HepG2 (cell line): Measurements from ENCODE around the gene PDLIM5. TPM values are rescaled to one million over a fixed set of nuclear protein-coding genes. Genes with fewer than 3 reads are reported as not detected.

Experiments
- ATF1 ChIP-seq: IDR thresholded peaks from 2 replicates; pipeline ENCODE4 v1.6.1; 2016; ENCODE audit warnings: mild to moderate bottlenecking, control low read depth
- DNMT1 ChIP-seq: sonication (generic); formaldehyde crosslinking; IDR thresholded peaks from 2 replicates; pipeline ENCODE4 v1.5.1; 2020; ENCODE audit warnings: mild to moderate bottlenecking, missing genetic modification reagents
- HDAC2 ChIP-seq: sonication (generic); formaldehyde crosslinking; IDR thresholded peaks from 2 replicates; pipeline ENCODE4 v1.4.0; 2020; ENCODE audit warnings: missing genetic modification reagents
- HNF4G ChIP-seq, 2 experiments: sonication (generic) in 1 of 2; formaldehyde crosslinking in 1 of 2; IDR thresholded peaks; 2 replicates each; pipeline versions ENCODE4 v1.4.0 to v1.6.1; 2011 to 2020; ENCODE audit warnings: borderline replicate concordance in 2 of 2, low read depth in 2 of 2, mild to moderate bottlenecking in 2 of 2, low read length in 1 of 2, missing genetic modification reagents in 1 of 2, moderate library complexity in 1 of 2
- HNRNPLL ChIP-seq: fragments of 200-400 bp; formaldehyde crosslinking; IDR thresholded peaks from 2 replicates; pipeline ENCODE4 v1.6.1; 2017; ENCODE audit warnings: mild to moderate bottlenecking, low read depth, low read length; ENCODE audit not compliant: poor library complexity, severe bottlenecking
- HOXA9 ChIP-seq: sonication (generic); formaldehyde crosslinking; IDR thresholded peaks from 2 replicates; pipeline ENCODE4 v1.8.1; 2022; ENCODE audit warnings: missing genetic modification reagents, mild to moderate bottlenecking, moderate library complexity, borderline replicate concordance
- JUND ChIP-seq: sonication (generic); formaldehyde crosslinking; IDR thresholded peaks from 2 replicates; pipeline ENCODE4 v1.8.0; 2022; ENCODE audit warnings: mild to moderate bottlenecking, missing genetic modification reagents
- NAIF1 ChIP-seq: sonication (generic); formaldehyde crosslinking; IDR thresholded peaks from 2 replicates; pipeline ENCODE4 v1.5.0; 2020; ENCODE audit warnings: mild to moderate bottlenecking, missing genetic modification reagents, borderline replicate concordance
- NFKBIZ ChIP-seq: IDR thresholded peaks from 2 replicates; pipeline ENCODE4 v1.6.1; 2018; ENCODE audit warnings: missing genetic modification reagents, missing compliant biosample characterization
- NFYB ChIP-seq: sonication (generic); formaldehyde crosslinking; IDR thresholded peaks from 2 replicates; pipeline ENCODE4 v1.4.0; 2020; ENCODE audit warnings: missing genetic modification reagents
- PHF8 ChIP-seq: sonication (generic); formaldehyde crosslinking; IDR thresholded peaks from 2 replicates; pipeline ENCODE4 v1.5.0; 2020; ENCODE audit warnings: missing genetic modification reagents
- PPARG ChIP-seq: conservative IDR thresholded peaks from 2 replicates; pipeline ENCODE4 v1.6.1; 2016; ENCODE audit warnings: missing biosample characterization, missing genetic modification reagents
- SETDB1 ChIP-seq: sonication (generic); formaldehyde crosslinking; IDR thresholded peaks from 2 replicates; pipeline ENCODE4 v1.5.1; 2020; ENCODE audit warnings: missing genetic modification reagents, mild to moderate bottlenecking, borderline replicate concordance
- SIN3A ChIP-seq: IDR thresholded peaks from 2 replicates; pipeline ENCODE4 v1.6.1; 2011; ENCODE audit warnings: low read depth, mild to moderate bottlenecking, control low read depth, low read length, borderline replicate concordance
- SSRP1 ChIP-seq: IDR thresholded peaks from 2 replicates; pipeline ENCODE4 v1.6.1; 2016; ENCODE audit warnings: control low read depth
- STAT5B ChIP-seq: sonication (generic); formaldehyde crosslinking; IDR thresholded peaks from 2 replicates; pipeline ENCODE4 v1.4.0; 2020; ENCODE audit warnings: missing genetic modification reagents
- TFE3 ChIP-seq: IDR thresholded peaks from 2 replicates; pipeline ENCODE4 v1.6.1; 2016
- ZBTB4 ChIP-seq: sonication (generic); formaldehyde crosslinking; IDR thresholded peaks from 2 replicates; pipeline ENCODE4 v1.4.0; 2020; ENCODE audit warnings: missing genetic modification reagents, mild to moderate bottlenecking, borderline replicate concordance
- ZEB1 ChIP-seq: IDR thresholded peaks from 2 replicates; pipeline ENCODE4 v1.6.1; 2012; ENCODE audit warnings: mild to moderate bottlenecking, low read depth, inconsistent platforms; ENCODE audit not compliant: insufficient replicate concordance
- ZFAT ChIP-seq: sonication (generic); formaldehyde crosslinking; conservative IDR thresholded peaks from 2 replicates; pipeline ENCODE4 v1.8.1; 2023; ENCODE audit warnings: missing genetic modification reagents, inconsistent platforms
- ZMYM3 ChIP-seq: sonication (generic); formaldehyde crosslinking; IDR thresholded peaks from 2 replicates; pipeline ENCODE4 v1.5.1; 2020; ENCODE audit warnings: mild to moderate bottlenecking, missing genetic modification reagents
- ZNF234 ChIP-seq: sonication (generic); formaldehyde crosslinking; conservative IDR thresholded peaks from 2 replicates; pipeline ENCODE4 v1.5.1; 2020; ENCODE audit warnings: mild to moderate bottlenecking, missing genetic modification reagents
- ZNF776 ChIP-seq: sonication (generic); formaldehyde crosslinking; IDR thresholded peaks from 2 replicates; pipeline ENCODE4 v1.4.0; 2020; ENCODE audit warnings: mild to moderate bottlenecking, missing genetic modification reagents
- ZNF850 ChIP-seq: sonication (generic); formaldehyde crosslinking; conservative IDR thresholded peaks from 2 replicates; pipeline ENCODE4 v1.9.0; 2021; ENCODE audit warnings: mild to moderate bottlenecking, missing genetic modification reagents
- polyA plus RNA-seq, 8 experiments: library from polyadenylated mRNA; depleted of rRNA in 3 of 8; stranded (reverse) in 7 of 8; unstranded in 1 of 8; fragments of >200 nt; fragmentation: Illumina TruSeq in 4 of 8; extraction: Trizol in 4 of 8; gene quantifications; 2 replicates each; pipeline versions ENCODE4 v1.2.1 to v1.2.3, GENCODE V29; 2011 to 2016; ENCODE audit warnings: low read depth in 4 of 8, missing spikeins in 1 of 8, mixed read lengths in 1 of 8; ENCODE audit not compliant: insufficient read depth in 1 of 8
- total RNA-seq, 5 experiments: library from RNA; depleted of rRNA; stranded (reverse); fragments of >200 nt; fragmentation: Illumina TruSeq; extraction: Trizol; gene quantifications; 2 replicates each; pipeline ENCODE4 v1.2.3, GENCODE V29; 2016; ENCODE audit warnings: low read depth in 1 of 5

PDLIM5 gene
- total and polyA plus RNA-seq, 2 of the 13 experiments (the other 11 are each of a cell fraction or from before 2014, with no cell fraction given), result 52.8 to 119 TPM

- no peak for TF ChIP-seq ZBTB4 (CRISPR knock-in tag)
- TF ChIP-seq ZNF234 (CRISPR knock-in tag), result no peak
- TF ChIP-seq SETDB1 (CRISPR knock-in tag), result no peak
- no peak for TF ChIP-seq ZFAT
- TF ChIP-seq STAT5B (CRISPR knock-in tag), result no peak
- TF ChIP-seq HDAC2 (CRISPR knock-in tag), result peak; percentile 96
- TF ChIP-seq HNF4G (IDR thresholded peaks at IDR 0.05; ENCODE audit: borderline replicate concordance, low read depth, low read length), result no peak
- TF ChIP-seq HNF4G (CRISPR knock-in tag; IDR thresholded peaks at IDR 0.05; ENCODE audit: borderline replicate concordance, low read depth), result no peak; the same call in 1 of the 2 replicates
- TF ChIP-seq NFKBIZ (CRISPR knock-in tag), result no peak
- no peak for TF ChIP-seq HOXA9 (CRISPR knock-in tag)
- no peak for TF ChIP-seq PHF8 (CRISPR knock-in tag)
- TF ChIP-seq ATF1 (CRISPR knock-in tag), result 0 out of 2 replicates have a peak, but pooled peaks have one; percentile 38
- no peak for TF ChIP-seq ZNF850 (CRISPR knock-in tag)
- no peak for TF ChIP-seq HNRNPLL
- TF ChIP-seq TFE3 (CRISPR knock-in tag), result no peak
- TF ChIP-seq SSRP1 (CRISPR knock-in tag), result no peak
- TF ChIP-seq DNMT1 (CRISPR knock-in tag), result no peak
- no peak for TF ChIP-seq NFYB (CRISPR knock-in tag)
- TF ChIP-seq SIN3A, result no peak
- no peak for TF ChIP-seq ZEB1
- peak; percentile 66; the same call in 1 of the 2 replicates for TF ChIP-seq JUND (CRISPR knock-in tag)
- peak; percentile 85 for TF ChIP-seq ZMYM3
- no peak for TF ChIP-seq ZNF776 (CRISPR knock-in tag)
- peak; percentile 90 for TF ChIP-seq PPARG (CRISPR knock-in tag)
- TF ChIP-seq NAIF1 (CRISPR knock-in tag), result no peak
These were observed 22.9 kb upstream of the PDLIM5 start (continued) for GRCh38 chr4:94428884-94429283.
